ENCODE results near the gene OPALIN.
A peak's percentile ranks its signal among the peaks of the same experiment; 100 is the strongest.

OPALIN gene

GRCh38 chr10:96378741-96379140 lies 19.9 kb upstream of the OPALIN start:
- H3K79me2 ChIP-seq (ENCODE audit: insufficient read depth, low read length), result no peaks in the 10 kb centered on the region
- H3F3A ChIP-seq (ENCODE audit: insufficient read depth), result no peaks in the 10 kb centered on the region
- H3K9me2 ChIP-seq (replicated peaks; ENCODE audit: insufficient read depth, low read length), result no peaks in the 10 kb centered on the region
- H3K9me3 ChIP-seq (ENCODE audit: insufficient read depth, low read length), result no peaks in the 10 kb centered on the region
- no peak overlapping the region for H3K27ac ChIP-seq (ENCODE audit: low read depth, low read length)
- no peaks in the 10 kb centered on the region for H4K20me1 ChIP-seq (ENCODE audit: low read depth, low read length)
- no peaks in the 10 kb centered on the region for H3K36me3 ChIP-seq (ENCODE audit: low read length)
- H3K9ac ChIP-seq (ENCODE audit: low read length), result no peak overlapping the region
- no peak overlapping the region for H3K4me2 ChIP-seq (ENCODE audit: low read depth, low read length, poor library complexity, severe bottlenecking)
- H2AFZ ChIP-seq (ENCODE audit: low read depth, low read length, severe bottlenecking), result no peak overlapping the region
- TF ChIP-seq EZH2phosphoT487 (conservative IDR thresholded peaks at IDR 0.05; ENCODE audit: low read length) (no peak), CTCF (IDR thresholded peaks at IDR 0.05; ENCODE audit: insufficient read depth, low read length, poor library complexity, severe bottlenecking) (no peak)
- H3K27me3 ChIP-seq (ENCODE audit: low read length), result no peaks in the 10 kb centered on the region; the same call in 1 of the 2 replicates
- no peak overlapping the region for H3K4me3 ChIP-seq (ENCODE audit: insufficient read depth, low read length, poor library complexity, severe bottlenecking)

- no peak overlapping the region for H3K4me2 ChIP-seq (ENCODE audit: low read depth, low read length, poor library complexity, severe bottlenecking)
- H4K20me1 ChIP-seq (ENCODE audit: low read depth, low read length), result no peaks in the 10 kb centered on the region
- H2AFZ ChIP-seq (ENCODE audit: low read depth, low read length, severe bottlenecking), result no peak overlapping the region
- TF ChIP-seq EZH2phosphoT487 (conservative IDR thresholded peaks at IDR 0.05; ENCODE audit: low read length), result no peak
- no peak overlapping the region for H3K27ac ChIP-seq (ENCODE audit: low read depth, low read length)
- no peaks in the 10 kb centered on the region for H3K36me3 ChIP-seq (ENCODE audit: low read length)
- H3K9ac ChIP-seq (ENCODE audit: low read length), result no peak overlapping the region
- no peaks in the 10 kb centered on the region; the same call in 1 of the 2 replicates for H3K27me3 ChIP-seq (ENCODE audit: low read length)
- no peaks in the 10 kb centered on the region for H3K9me2 ChIP-seq (replicated peaks; ENCODE audit: insufficient read depth, low read length)
- no peaks in the 10 kb centered on the region for H3K79me2 ChIP-seq (ENCODE audit: insufficient read depth, low read length)
- no peak overlapping the region for H3K4me3 ChIP-seq (ENCODE audit: insufficient read depth, low read length, poor library complexity, severe bottlenecking)
- no peaks in the 10 kb centered on the region for H3F3A ChIP-seq (ENCODE audit: insufficient read depth)
- H3K9me3 ChIP-seq (ENCODE audit: insufficient read depth, low read length), result no peaks in the 10 kb centered on the region
Observed at GRCh38 chr10:96377816-96378294, 19.1 kb upstream of the OPALIN start.

GRCh38 chr10:96376483-96376882 lies 17.7 kb upstream of the OPALIN start:
- no peaks in the 10 kb centered on the region for H3F3A ChIP-seq (ENCODE audit: insufficient read depth)
- no peaks in the 10 kb centered on the region for H3K27me3 ChIP-seq (ENCODE audit: low read length)
- no peak overlapping the region for H3K27ac ChIP-seq (ENCODE audit: low read depth, low read length)
- H3K4me2 ChIP-seq (ENCODE audit: low read depth, low read length, poor library complexity, severe bottlenecking), result no peak overlapping the region
- H3K79me2 ChIP-seq (ENCODE audit: insufficient read depth, low read length), result no peaks in the 10 kb centered on the region
- H4K20me1 ChIP-seq (ENCODE audit: low read depth, low read length), result no peaks in the 10 kb centered on the region
- no peaks in the 10 kb centered on the region for H3K9me3 ChIP-seq (ENCODE audit: insufficient read depth, low read length)
- H3K36me3 ChIP-seq (ENCODE audit: low read length), result no peaks in the 10 kb centered on the region
- no peak overlapping the region for H2AFZ ChIP-seq (ENCODE audit: low read depth, low read length, severe bottlenecking)
- TF ChIP-seq CTCF (IDR thresholded peaks at IDR 0.05; ENCODE audit: insufficient read depth, low read length, poor library complexity, severe bottlenecking) (no peak), EZH2phosphoT487 (conservative IDR thresholded peaks at IDR 0.05; ENCODE audit: low read length) (no peak)
- H3K9ac ChIP-seq (ENCODE audit: low read length), result no peak overlapping the region
- no peak overlapping the region for H3K4me3 ChIP-seq (ENCODE audit: insufficient read depth, low read length, poor library complexity, severe bottlenecking)
- H3K9me2 ChIP-seq (replicated peaks; ENCODE audit: insufficient read depth, low read length), result no peaks in the 10 kb centered on the region

- Histone ChIP-seq H3K79me2 (ENCODE audit: insufficient read depth, low read length) (no peaks in the 10 kb centered on the region), H3K27me3 (ENCODE audit: low read length) (no peaks in the 10 kb centered on the region), H3K9me2 (replicated peaks; ENCODE audit: insufficient read depth, low read length) (no peaks in the 10 kb centered on the region), H3K9me3 (ENCODE audit: insufficient read depth, low read length) (no peaks in the 10 kb centered on the region), H2AFZ (ENCODE audit: low read depth, low read length, severe bottlenecking) (peak overlapping the region; percentile 90), H3K27ac (ENCODE audit: low read depth, low read length) (no peak overlapping the region), H3K36me3 (ENCODE audit: low read length) (no peaks in the 10 kb centered on the region), H3F3A (ENCODE audit: insufficient read depth) (no peaks in the 10 kb centered on the region), H4K20me1 (ENCODE audit: low read depth, low read length) (no peaks in the 10 kb centered on the region), H3K9ac (ENCODE audit: low read length) (peak overlapping the region; percentile 46), H3K4me3 (ENCODE audit: insufficient read depth, low read length, poor library complexity, severe bottlenecking) (peak overlapping the region; percentile 41), H3K4me2 (ENCODE audit: low read depth, low read length, poor library complexity, severe bottlenecking) (peak overlapping the region; percentile 59)
- no peak for TF ChIP-seq EZH2phosphoT487 (conservative IDR thresholded peaks at IDR 0.05; ENCODE audit: low read length)
- peak; percentile 96 for TF ChIP-seq CTCF (IDR thresholded peaks at IDR 0.05; ENCODE audit: insufficient read depth, low read length, poor library complexity, severe bottlenecking)
Observed at GRCh38 chr10:96374985-96375830, 16.4 kb upstream of the OPALIN start.

All from SU-DHL-6 (cell line).